Urinary bladder (tissue), 4 donors: Measurements from ENCODE around the gene NGRN. TPM values are rescaled to one million over a fixed set of nuclear protein-coding genes. Genes with fewer than 3 reads are reported as not detected.

Experiments used
- DNase-seq: peaks from one replicate; pipeline ENCODE4 v3.0.0-alpha.2; 2015; ENCODE audit errors: extremely low spot score
- H3K27ac ChIP-seq: one replicate; pipeline ENCODE4 v1.5.1; 2013; ENCODE audit warnings: low read depth, mild to moderate bottlenecking, moderate library complexity
- H3K36me3 ChIP-seq: one replicate; pipeline ENCODE4 v1.6.1; 2013; ENCODE audit warnings: mild to moderate bottlenecking, moderate library complexity; ENCODE audit not compliant: insufficient read depth
- H3K4me1 ChIP-seq: one replicate; pipeline ENCODE4 v1.6.1; 2013; ENCODE audit warnings: mild to moderate bottlenecking, moderate library complexity; ENCODE audit not compliant: insufficient read depth
- H3K4me3 ChIP-seq: one replicate; pipeline ENCODE4 v1.5.1; 2013; ENCODE audit warnings: low read depth, low read length
- WGBS: extraction: QIAGEN DNeasy Blood & Tissue Kit; methylation state at CpG from one replicate; pipeline ENCODE4 v1.1.7; 2013; 5-methylcytosine and 5-hydroxymethylcytosine counted together
- polyA plus RNA-seq: library from polyadenylated mRNA; stranded (reverse); fragments of 200-250 nt; gene quantifications from one replicate; pipeline ENCODE4 v1.2.3, GENCODE V29; 2013
- total RNA-seq: library from RNA; depleted of rRNA; stranded (reverse); fragments of >200 nt; gene quantifications from one replicate; pipeline ENCODE4 v1.2.3, GENCODE V29; 2014
- donor health status: healthy with polysubstance abuse.
- donor health status: healthy.

NGRN gene, protein sequence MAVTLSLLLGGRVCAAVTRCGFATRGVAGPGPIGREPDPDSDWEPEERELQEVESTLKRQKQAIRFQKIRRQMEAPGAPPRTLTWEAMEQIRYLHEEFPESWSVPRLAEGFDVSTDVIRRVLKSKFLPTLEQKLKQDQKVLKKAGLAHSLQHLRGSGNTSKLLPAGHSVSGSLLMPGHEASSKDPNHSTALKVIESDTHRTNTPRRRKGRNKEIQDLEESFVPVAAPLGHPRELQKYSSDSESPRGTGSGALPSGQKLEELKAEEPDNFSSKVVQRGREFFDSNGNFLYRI
- total RNA-seq: 72.2 TPM
- polyA plus RNA-seq: 104 TPM

GRCh38 chr15:90265271-90266060, at the start of gene NGRN:
Gene NGRN (plus strand): TSS chr15:90265672. CDS start chr15:90265713, 41 bp downstream.
- peak within 1 kb of the TSS; percentile 70 for H3K4me3 ChIP-seq
- H3K4me1 ChIP-seq: peaks cover 1% of the 10 kb centered on the region
- H3K27ac ChIP-seq: peak within 1 kb of the TSS; percentile 97
- under 1% methylated on average over 59 of the region's 59 CpGs for WGBS
- DNase-seq: peak; percentile 89
- no peaks in the 10 kb centered on the region for H3K36me3 ChIP-seq

DNA sequence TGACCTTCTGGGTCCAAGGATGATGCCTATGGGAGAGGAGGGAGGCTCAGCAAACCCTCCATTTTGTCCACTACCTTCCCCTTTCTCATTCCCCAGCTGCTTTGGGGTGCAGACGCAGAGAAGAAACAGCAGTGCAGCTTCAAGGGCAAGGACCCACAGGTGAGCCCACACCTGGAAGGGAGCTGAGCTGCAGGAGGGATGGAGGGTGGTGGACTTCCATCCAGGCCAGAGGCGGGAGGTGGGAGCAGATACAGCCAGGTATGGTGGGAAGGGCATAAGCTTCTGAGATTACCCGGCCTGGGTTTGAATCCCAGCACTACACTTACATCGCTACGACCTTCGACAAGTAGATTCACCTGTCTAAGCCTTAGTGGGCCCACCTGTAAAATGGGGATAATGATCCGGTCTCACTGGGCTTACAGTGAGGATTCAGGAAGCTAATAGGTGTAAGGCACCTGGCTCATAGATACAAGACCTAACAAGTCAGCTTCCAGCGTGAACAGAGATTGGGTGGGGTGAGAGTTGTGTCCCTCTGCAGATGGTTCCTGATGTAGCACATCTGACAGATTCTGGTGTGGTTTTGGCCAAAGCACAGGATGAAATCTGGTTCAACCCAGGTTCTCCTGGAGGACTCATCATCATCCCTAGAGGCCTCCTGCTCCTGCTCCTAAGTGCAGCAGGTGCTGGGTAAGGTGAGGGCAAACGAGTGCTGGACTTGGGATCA, 47.6 kb upstream of the NGRN start:
- Histone ChIP-seq H3K36me3 (no peaks in the 10 kb centered on the region), H3K4me1 (no peaks in the 10 kb centered on the region), H3K27ac (no peak overlapping the region), H3K4me3 (no peak overlapping the region)
- no peak for DNase-seq
- WGBS: 93% methylated on average over 9 of the region's 9 CpGs

DNA sequence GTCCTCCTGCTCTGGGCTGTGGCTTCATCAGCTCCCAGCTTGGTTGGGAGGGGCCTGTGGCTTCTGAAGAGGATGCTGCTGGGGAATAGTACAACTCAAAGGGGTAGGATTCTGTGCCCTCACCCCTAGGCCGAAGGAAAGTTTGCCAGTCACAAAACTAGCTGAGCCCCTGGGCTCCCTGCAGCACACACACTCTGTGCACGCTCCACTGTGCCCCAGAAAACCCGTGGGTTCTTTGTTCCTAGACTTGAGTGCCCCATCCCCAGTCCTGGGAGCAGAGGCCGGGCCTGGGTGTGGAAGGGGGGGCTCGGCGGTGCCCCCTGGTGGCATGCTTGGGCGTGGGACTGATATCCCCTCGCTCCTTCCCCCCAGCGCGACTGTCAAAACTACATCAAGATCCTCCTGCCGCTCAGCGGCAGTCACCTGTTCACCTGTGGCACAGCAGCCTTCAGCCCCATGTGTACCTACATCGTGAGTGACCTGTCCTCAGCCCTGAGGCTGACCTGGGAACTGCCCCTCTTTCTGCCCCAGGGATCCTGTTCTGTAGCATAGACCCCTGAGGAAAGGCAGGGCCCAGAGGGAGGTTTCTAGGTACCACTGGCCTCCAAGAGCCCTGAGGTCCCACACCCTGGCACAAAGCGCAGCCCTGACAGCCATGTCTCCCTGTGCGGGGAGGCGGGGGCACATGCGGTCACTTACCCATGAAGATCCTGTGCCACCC, 45.9 kb upstream of the NGRN start:
- no peaks in the 10 kb centered on the region for H3K36me3 ChIP-seq
- no peaks in the 10 kb centered on the region for H3K4me1 ChIP-seq
- no peak overlapping the region for H3K27ac ChIP-seq
- 65% methylated on average over 17 of the region's 17 CpGs for WGBS
- DNase-seq: no peak
- H3K4me3 ChIP-seq: no peak overlapping the region

DNA sequence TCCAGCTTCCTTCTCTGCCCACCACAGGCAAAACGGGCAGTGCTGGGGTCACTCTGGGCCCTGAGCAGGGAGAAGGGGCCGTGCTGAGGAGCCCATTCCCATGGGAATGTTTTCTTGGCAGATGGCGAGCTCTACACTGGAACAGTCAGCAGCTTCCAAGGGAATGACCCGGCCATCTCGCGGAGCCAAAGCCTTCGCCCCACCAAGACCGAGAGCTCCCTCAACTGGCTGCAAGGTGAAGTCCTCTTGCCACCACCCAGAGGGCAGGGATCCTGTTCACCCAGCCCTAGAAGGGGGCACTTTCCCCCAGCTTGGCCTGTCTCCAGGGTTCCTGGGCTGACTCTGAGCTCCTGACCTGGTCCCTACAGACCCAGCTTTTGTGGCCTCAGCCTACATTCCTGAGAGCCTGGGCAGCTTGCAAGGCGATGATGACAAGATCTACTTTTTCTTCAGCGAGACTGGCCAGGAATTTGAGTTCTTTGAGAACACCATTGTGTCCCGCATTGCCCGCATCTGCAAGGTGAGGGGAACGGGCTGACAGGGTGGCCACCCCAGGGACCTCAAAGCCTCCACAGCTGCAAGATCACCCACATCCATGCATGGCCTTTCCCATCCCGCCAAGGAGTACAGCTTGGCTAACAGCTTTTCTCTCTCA, 44.1 kb upstream of the NGRN start:
- Histone ChIP-seq H3K36me3 (peaks cover 11% of the 10 kb centered on the region), H3K4me1 (no peaks in the 10 kb centered on the region), H3K27ac (no peak overlapping the region), H3K4me3 (no peak overlapping the region)
- WGBS: 38% methylated on average over 14 of the region's 14 CpGs
- DNase-seq: no peak

GRCh38 chr15:90222547-90222946, 42.9 kb upstream of the NGRN start:
- peaks cover 12% of the 10 kb centered on the region for H3K36me3 ChIP-seq
- H3K4me3 ChIP-seq: no peak overlapping the region
- no peaks in the 10 kb centered on the region for H3K4me1 ChIP-seq
- H3K27ac ChIP-seq: no peak overlapping the region
- no peak for DNase-seq
- 80% methylated on average over 2 of the region's 2 CpGs for WGBS

DNA sequence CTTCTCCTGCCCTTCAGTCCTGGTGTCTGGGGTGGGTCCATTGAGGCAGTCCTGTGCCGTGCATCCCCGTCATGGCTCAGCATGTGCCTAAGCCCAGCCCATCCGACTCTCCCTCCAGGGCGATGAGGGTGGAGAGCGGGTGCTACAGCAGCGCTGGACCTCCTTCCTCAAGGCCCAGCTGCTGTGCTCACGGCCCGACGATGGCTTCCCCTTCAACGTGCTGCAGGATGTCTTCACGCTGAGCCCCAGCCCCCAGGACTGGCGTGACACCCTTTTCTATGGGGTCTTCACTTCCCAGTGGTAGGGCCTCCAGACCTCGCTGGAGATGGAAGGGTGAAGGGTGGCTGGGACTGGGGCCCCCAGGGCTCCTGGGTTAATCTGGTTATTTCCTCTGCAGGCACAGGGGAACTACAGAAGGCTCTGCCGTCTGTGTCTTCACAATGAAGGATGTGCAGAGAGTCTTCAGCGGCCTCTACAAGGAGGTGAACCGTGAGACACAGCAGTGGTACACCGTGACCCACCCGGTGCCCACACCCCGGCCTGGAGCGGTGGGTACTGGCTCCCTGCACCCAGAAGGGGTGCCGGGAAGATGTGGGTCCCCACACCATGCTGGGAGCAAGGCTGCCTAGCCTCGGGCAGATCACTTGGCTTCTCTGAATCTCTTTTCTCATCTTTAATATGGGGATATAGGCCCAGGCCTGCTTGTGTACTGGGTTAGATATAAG, 41.9 kb upstream of the NGRN start:
- no peaks in the 10 kb centered on the region for H3K4me1 ChIP-seq

DNA sequence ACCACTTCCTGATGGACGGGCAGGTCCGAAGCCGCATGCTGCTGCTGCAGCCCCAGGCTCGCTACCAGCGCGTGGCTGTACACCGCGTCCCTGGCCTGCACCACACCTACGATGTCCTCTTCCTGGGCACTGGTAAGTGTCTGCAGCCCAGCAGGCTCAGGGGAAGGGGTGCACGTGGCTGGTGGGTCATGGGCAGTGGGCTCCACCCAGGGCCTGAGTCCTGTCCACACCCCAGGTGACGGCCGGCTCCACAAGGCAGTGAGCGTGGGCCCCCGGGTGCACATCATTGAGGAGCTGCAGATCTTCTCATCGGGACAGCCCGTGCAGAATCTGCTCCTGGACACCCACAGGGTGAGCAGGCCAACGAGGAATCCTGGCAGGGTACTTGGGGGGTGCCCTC, 40.4 kb upstream of the NGRN start:
- H3K27ac ChIP-seq: no peak overlapping the region
- H3K36me3 ChIP-seq: peaks cover 14% of the 10 kb centered on the region
- DNase-seq: no peak
- WGBS: 92% methylated on average over 17 of the region's 17 CpGs
- H3K4me3 ChIP-seq: no peak overlapping the region
- no peaks in the 10 kb centered on the region for H3K4me1 ChIP-seq

More for the DNA sequence above, 41.9 kb upstream of the NGRN start:
- DNase-seq: no peak
- H3K4me3 ChIP-seq: no peak overlapping the region
- 94% methylated on average over 22 of the region's 22 CpGs for WGBS
- H3K27ac ChIP-seq: no peak overlapping the region
- H3K36me3 ChIP-seq: peaks cover 12% of the 10 kb centered on the region

DNA sequence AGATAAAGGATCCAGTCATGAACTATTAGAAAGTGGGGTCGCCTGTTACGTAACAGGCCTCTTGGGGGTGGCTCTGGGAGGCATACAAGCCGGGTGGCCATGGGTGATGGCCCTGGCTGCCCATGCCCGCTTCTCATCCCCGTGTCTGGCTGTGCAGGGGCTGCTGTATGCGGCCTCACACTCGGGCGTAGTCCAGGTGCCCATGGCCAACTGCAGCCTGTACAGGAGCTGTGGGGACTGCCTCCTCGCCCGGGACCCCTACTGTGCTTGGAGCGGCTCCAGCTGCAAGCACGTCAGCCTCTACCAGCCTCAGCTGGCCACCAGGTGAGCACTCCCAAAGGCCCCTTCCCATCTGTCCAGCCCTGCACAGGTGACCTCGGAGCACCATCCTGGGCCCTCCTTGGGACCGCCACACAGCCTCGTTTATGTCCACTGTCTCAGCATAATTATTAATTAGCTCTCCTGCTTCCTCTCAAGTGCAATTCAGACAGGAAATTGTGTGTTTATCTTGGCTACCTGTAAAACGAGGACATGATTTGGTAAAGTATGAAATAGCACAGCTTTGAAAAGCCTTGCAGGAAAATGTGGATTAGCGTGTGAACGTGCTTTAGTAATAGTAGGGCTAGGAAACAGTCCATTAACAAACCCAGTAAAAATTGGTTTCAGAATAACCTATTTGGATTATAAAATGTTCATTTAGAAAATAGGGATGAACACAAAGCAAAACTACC, 39.8 kb upstream of the NGRN start:
- 89% methylated on average over 18 of the region's 18 CpGs for WGBS
- Histone ChIP-seq H3K4me3 (no peak overlapping the region), H3K36me3 (peaks cover 14% of the 10 kb centered on the region), H3K4me1 (no peaks in the 10 kb centered on the region), H3K27ac (no peak overlapping the region)
- no peak for DNase-seq

- no peaks in the 10 kb centered on the region for H3K4me1 ChIP-seq
- H3K27ac ChIP-seq: no peak overlapping the region
- no peak overlapping the region for H3K4me3 ChIP-seq
- no peak for DNase-seq
- peaks cover 14% of the 10 kb centered on the region for H3K36me3 ChIP-seq
- WGBS: 88% methylated on average over 7 of the region's 7 CpGs
These were observed 38.1 kb upstream of the NGRN start for GRCh38 chr15:90227336-90227735.

DNA sequence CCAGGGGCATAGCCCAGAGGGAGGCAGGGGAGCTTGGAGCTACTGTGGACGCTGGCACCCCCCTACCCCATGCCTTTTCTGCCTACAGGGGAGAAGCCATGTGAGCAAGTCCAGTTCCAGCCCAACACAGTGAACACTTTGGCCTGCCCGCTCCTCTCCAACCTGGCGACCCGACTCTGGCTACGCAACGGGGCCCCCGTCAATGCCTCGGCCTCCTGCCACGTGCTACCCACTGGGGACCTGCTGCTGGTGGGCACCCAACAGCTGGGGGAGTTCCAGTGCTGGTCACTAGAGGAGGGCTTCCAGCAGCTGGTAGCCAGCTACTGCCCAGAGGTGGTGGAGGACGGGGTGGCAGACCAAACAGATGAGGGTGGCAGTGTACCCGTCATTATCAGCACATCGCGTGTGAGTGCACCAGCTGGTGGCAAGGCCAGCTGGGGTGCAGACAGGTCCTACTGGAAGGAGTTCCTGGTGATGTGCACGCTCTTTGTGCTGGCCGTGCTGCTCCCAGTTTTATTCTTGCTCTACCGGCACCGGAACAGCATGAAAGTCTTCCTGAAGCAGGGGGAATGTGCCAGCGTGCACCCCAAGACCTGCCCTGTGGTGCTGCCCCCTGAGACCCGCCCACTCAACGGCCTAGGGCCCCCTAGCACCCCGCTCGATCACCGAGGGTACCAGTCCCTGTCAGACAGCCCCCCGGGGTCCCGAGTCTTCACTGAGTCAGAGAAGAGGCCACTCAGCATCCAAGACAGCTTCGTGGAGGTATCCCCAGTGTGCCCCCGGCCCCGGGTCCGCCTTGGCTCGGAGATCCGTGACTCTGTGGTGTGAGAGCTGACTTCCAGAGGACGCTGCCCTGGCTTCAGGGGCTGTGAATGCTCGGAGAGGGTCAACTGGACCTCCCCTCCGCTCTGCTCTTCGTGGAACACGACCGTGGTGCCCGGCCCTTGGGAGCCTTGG, 37.4 kb upstream of the NGRN start:
- Histone ChIP-seq H3K36me3 (peaks cover 14% of the 10 kb centered on the region), H3K4me1 (no peaks in the 10 kb centered on the region), H3K27ac (no peak overlapping the region), H3K4me3 (no peak overlapping the region)
- 89% methylated on average over 38 of the region's 38 CpGs for WGBS
- no peak for DNase-seq

DNA sequence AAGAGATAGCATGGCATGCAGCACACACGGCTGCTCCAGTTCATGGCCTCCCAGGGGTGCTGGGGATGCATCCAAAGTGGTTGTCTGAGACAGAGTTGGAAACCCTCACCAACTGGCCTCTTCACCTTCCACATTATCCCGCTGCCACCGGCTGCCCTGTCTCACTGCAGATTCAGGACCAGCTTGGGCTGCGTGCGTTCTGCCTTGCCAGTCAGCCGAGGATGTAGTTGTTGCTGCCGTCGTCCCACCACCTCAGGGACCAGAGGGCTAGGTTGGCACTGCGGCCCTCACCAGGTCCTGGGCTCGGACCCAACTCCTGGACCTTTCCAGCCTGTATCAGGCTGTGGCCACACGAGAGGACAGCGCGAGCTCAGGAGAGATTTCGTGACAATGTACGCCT, 36.5 kb upstream of the NGRN start:
- DNase-seq: no peak
- no peak overlapping the region for H3K4me3 ChIP-seq
- 86% methylated on average over 15 of the region's 15 CpGs for WGBS
- no peak overlapping the region for H3K27ac ChIP-seq
- H3K36me3 ChIP-seq: peaks cover 14% of the 10 kb centered on the region
- H3K4me1 ChIP-seq: no peaks in the 10 kb centered on the region
